ENCODE data around the gene RGL1.
A peak's percentile ranks its signal among the peaks of the same experiment; 100 is the strongest.

The RGL1 gene

DNA sequence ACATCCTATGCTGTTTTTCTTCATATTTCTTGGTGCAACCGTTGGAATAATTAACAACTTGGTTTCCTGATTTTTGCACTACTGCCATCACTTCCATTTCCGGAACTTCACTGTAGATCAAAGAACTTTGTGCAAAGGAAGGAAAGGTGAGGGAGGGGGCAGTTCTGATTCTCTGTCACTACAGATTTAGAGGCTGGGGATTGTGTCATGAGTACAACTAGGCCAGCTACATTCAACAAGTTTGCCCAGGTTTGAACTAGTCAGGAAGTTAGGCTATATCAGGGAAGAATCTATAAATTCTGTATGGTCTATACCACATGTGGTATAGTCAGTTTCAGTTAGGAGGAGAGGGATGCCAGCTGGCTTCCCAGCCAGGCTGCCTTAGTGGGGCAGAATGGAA lies 84.2 kb downstream of the RGL1 start:
- DNase-seq (ENCODE audit: low read depth): no peak

DNA sequence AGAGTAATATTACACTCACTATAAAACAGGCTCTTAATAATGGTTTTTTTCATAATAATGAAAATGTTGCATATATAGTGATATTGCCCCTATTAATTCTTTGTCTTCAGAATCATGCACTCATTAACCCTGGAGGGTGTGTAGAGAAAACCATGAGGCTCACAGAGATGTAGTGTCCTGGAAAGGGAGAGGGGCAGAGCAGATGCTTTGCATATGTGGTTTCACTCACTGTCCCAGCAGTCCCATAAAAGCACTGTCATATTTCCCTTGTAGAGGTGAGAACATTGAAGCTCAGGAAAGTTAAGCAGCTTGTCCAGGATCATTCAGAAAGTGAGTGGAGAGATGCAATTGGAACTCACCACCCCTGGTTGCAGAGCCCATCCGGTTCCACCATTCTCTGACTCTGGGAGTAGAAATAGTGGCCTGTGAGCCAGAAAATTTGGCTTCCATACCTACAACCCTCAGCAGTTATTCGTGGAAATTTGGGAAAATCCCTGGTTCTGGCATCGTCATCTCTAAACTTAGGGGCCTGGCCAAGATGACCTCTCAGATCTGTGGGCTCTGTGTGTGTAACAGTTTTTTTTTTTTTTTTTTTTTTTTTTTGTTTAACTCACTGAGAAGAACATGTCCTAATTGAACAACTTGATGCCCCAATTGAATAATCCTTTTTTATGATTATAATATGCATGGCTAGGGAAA lies 86.4 kb downstream of the RGL1 start:
- no peak for DNase-seq (ENCODE audit: low read depth)

DNA sequence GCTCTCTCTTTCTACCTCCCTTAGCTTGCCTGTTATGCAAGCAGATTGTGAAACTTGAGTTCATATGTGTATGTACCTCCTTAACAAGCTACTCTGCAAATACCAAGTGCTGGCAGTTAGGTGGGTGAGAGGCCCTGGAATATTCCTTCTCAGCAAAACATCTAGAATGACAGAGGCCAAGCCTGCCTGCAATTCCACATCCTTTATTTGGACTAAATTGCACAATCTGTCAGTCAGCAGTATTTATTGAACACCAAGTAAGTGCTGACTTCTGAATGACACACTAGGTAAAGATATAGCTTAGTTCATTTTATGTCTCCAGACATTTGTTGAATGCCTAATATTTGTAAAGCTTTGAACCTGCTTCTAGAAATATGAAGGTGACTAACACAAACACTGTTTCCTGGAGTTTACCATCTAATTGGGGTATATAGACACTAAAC lies 87.5 kb downstream of the RGL1 start:
- DNase-seq (ENCODE audit: low read depth): no peak

DNA sequence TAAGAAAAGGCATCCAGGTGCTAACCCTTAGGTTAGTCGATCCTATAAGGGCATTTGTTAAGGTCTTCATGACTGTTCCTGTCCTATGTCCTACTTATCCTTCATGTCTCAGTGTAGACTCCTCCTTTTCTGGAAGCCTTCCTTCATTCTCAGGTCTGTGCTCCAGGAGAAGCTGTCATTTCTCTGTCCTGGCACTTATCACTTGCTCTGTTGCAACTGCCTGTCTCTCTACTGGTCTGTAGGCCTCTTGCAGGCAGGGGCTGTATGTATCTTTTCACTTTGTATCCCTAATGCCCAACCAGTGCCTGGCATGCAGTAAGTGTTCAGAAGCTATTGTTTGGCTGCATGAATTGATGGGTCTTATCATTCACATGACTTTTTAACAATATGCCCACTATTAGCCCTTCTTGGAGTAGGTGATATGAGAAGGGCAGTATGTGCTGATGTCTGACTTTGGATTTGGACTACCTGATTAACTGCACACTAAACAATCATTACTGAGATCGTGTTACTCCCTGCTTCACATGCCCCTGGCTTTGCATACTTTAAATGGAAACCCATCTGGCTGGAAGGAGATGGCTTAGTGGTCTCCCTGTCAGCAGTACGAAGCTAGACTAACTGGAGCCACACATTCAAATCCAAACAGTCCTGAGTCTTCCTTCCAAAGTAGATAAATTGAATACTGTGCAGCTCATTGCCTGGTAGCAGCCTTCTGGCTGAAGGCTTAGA lies 88.8 kb downstream of the RGL1 start:
- no peak for DNase-seq (ENCODE audit: low read depth)

DNA sequence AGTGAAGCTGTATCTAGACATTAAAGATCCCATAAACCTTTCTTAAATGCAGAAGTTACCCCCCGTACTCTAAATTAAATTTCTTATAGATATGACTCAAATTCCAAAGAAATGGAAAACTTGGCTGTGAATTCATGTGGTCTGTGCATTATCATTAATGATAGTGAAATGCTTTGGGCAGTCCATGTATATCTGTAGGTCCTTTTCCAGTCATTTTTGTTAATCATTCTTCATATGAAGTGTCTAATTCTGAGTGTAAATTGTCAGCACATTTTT lies 89.3 kb downstream of the RGL1 start:
- DNase-seq (ENCODE audit: low read depth): no peak

DNA sequence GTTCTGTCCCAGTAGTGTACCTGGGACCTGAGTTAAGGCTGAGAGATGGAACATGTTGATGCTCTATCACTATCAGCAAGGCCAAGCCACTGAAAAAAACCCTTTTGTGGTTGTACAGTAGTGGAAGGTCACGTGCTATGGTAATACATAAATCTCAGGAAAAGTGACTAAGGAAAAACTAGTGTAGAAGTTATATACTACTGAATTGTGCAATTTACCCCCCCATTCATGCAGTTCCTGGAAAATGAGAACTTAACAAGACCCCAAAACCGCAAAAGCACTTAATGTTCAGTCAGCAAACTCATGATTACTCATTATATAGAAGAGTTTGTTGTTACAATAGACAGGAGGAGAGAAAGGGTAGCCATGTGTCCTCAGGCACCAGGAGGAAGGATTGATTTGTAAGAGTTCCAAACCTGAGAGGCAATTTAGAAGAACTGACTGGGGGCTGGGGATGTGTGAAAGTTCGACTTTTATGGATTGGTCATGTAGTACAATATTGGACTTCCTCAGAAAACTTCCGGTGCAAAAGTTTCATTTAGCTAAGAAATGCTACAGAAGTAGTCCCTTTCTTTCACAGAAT lies 91.6 kb downstream of the RGL1 start:
- no peak for DNase-seq (ENCODE audit: low read depth)

DNA sequence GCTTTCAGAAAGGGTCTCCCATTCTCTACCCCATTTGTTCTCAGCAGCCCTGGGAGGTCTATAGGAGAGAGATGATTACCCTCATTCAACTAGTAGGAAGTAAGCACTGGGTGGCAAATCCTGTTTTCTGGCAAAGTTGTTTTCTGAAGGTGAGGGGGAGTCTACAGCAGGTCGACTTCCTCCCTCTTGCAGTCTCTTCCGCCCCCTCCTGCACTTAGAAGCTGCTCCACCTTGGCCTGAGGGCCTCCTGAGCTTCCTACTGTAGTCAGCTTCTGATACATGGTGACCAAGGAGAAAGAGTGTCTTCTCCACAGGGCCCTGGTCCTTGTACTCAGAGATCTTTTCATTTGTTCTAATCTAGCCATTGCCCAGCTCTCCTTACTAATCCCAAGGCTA lies 93.1 kb downstream of the RGL1 start:
- DNase-seq (ENCODE audit: low read depth): no peak

DNA sequence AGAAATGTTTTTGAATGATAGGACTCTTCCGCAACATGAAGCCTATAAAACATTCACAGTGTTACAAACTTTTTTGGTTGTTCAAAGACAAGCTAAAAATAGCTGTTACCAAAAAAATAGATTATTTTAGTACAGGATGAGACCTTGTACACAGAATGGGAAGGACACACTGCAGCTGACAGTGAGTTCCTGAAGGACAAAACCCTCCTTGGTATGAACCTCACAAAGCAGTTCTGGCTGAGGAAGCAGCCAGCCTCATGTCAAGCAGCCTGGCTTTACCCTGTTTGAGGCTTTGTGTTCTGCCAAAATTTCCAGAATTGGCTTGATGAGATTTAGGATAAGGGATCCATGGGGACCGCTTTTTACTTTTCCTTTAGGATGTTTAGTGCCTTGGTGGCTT lies 93.7 kb downstream of the RGL1 start:
- DNase-seq (ENCODE audit: low read depth): no peak

DNA sequence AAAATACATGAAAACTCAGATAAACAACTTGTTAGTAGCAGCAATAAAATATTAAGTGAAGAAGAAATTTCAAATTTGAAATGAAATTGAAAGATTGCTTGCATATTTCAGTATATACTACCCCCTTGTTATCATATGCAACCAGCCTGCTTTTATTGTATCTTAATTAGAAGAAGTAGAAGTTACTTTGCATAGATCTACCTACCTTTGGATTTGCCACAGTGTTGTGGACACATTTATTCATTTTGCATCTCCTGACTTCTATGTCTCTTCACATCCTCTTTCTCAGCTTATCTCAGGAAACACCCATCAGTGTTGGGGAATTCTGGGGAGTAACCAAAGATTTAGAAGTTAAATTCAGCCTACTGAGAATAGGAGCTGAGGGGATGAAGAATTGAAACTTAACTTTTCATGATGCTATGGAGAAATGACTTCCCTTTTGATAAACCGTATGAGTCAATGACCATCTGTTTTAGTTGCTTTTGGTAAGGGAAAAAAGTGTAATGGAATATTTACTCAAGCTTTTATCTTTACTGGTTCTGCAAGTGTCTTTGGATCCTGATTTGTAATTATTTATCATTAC lies 96.9 kb downstream of the RGL1 start:
- DNase-seq (ENCODE audit: low read depth): no peak

DNA sequence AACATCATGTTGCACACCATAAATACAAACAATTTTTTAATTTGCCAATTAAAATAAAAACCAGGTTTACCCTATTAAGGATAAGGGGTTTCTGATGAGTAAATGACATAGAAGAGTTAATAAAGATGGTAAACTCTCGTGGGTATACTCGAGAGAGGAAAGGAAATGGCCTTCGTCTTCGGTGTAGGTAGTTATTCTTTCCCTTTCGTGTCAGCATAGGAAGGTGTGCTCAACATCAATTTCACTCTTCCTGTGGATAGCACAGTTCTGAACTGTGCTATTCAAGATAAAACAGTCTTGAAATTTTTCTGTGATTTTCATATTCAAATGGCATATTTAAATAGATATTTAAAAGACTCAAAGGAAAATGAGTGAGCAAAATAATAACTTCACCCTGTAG lies 98.2 kb downstream of the RGL1 start:
- DNase-seq (ENCODE audit: low read depth): no peak

DNA sequence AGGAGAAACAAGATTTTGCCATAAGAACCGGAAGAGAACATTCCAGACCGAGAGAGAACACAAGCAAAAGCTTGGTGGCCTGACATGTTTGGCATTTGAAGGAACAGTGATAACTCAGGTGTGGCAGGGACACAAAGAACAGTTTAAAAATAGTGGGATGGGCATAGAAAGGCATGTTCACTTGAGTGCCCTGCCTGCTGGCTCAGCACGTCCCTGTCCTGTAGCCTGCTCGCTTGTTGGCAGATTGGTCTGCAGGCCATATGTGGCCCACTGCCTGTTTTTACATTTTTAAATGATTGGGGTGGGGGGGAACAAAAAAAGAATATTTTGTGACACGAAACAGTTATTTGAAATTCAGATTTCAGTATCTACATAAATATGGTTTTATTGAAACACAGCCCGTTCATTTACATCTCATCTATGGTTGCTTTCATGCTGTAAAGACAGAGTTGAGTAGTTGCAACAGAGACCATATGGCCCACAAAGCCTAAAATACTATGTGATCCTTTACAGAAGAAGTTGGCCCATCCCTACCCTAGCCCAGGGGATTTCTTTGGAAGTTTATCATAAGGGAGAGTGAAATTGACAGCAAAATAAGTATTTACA lies 100.7 kb downstream of the RGL1 start:
- no peak for DNase-seq (ENCODE audit: low read depth)

DNA sequence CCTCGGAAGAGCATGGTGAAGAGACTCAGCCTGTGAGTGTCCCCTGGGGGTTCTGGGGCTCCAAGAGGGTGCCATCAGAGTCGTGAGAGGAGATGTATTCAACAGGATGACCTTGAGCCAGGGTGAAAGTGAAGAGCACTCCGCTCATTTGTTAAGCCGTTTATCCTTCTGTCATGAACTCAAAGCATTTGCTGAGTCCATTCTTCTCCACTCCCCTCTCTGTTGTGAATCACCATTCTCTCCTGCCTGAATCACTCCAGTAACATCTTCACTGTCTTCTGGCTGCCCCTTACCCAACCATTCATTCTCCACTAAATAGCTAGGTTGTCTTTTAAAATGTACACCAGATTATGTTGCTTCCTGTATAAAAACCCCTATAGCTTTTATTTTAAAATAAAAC lies 102.2 kb downstream of the RGL1 start:
- DNase-seq (ENCODE audit: low read depth): no peak

DNA sequence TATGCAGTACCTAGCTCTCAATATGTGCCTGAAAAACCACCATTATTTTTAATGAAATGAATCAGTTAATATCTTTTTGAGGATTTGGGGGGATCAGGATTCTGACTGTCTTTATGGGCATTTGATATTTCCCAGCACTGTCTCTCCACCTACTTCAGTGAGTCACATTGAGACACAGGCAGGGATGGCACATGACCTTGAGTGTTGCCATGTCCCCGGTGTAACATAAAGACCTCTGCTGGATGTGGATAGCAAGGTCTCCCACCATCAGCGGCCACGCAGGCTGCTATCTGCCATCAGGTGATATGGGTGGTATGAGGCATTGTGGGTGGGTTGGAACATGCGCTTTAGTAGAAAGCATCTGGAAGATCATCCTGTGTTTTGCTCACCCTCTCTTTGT lies 103.2 kb downstream of the RGL1 start:
- no peak for DNase-seq (ENCODE audit: low read depth)

DNA sequence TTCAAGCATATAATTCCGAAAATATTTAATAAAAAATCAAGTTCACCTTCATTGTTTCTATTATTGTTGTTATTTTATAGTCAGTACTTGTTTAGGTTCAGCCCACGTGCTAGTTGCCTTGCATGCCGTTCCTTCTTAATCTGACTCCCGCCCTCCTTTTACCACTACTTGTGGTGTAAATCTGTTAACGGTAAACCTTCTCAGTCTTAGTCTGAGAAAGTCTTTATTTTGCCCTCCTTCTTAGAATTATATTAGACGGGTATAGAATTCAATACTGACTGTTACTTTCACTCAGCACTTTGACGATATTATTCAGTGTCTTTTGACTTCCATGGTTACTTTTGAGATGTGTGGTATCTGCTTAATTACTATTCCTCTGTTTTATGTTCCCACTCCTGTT lies 104.8 kb downstream of the RGL1 start:
- no peak for DNase-seq (ENCODE audit: low read depth)

DNA sequence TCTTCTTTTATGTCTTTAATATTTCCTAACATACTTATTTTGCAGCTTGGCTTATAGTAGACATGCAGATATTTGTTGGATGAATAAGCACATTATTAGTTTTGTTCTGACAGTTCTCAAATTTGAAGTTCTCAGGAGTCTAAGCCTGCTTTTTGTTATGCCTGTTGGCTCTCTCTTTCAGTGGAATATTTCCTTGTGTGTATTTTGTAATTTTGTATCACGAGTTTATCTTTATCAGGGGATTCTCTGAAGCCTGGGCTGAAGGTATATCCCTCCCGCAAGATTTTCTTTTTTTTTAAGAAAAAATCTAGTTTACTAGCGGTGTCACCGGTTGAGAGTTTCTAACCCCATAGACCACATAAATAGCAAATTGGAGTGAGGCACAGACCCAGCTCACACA lies 105.9 kb downstream of the RGL1 start:
- DNase-seq (ENCODE audit: low read depth): no peak

DNA sequence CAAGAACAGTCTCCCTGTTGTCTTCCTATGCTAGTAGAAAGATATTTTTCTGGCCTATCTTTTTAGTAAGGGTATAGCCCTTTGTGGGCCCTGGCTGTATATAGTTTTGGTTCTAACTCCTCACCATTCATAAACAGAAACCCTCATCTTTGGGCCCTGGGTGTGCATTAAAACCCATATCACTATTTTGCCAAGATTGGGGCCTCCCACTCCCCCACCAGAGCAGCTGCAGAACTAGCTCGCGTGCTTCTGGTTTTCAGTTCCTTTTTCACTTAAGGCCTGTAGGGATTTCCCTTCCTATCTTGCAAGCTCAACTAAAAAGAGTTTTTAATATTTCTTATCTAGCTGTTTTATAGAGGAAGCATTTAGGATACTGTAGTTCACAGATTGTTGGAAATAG lies 106.4 kb downstream of the RGL1 start:
- no peak for DNase-seq (ENCODE audit: low read depth)

DNA sequence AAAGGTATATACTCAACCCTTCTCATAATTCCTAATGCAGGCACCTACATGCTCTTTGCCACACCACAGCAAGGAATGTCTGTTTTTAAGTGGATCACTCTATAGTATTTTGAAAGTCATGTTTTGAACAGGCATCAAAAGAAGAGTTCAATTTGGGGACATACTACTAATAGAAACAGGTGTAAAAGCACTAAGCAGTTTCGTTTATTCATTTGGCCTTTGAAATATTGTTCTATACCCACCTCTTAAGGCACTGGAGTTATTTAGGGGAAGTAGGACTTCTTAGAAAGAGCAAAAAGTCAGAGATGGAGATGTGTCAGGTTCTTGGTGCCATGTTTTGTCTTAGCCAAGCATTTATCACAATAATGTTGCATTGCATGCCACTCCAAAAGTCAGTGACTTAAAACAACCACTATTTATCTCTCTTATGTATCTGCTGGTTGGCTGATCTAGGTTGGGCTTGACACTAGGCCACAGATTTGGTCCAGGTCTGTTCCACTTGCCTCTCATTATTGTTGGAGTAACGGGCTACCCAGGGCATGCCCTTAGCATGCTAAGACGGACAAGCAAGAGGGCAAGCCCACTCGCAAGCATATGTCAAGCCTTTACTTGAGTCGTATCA lies 107.5 kb downstream of the RGL1 start:
- no peak for DNase-seq (ENCODE audit: low read depth)

DNA sequence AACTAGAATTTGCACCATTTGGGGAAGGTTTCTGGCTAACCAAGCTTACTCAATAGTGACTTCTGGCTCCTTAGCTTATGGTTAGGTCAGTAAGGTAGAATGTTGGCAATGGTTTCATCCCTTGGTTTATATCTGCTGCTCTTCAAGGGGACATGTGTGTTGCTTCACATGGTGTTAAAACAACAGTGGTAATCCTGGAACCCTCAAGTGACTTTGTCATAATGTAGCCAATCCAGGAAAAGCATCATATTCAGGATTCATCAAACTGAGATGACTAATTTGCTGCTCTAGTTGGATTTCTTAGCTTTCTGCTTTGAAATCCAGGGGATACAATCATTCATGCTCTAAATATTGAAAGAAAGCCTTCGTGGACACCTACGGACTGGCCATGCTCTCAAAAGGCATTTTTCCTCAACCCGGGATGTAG lies 108.7 kb downstream of the RGL1 start:
- peak; percentile 23 for DNase-seq (ENCODE audit: low read depth)

DNA sequence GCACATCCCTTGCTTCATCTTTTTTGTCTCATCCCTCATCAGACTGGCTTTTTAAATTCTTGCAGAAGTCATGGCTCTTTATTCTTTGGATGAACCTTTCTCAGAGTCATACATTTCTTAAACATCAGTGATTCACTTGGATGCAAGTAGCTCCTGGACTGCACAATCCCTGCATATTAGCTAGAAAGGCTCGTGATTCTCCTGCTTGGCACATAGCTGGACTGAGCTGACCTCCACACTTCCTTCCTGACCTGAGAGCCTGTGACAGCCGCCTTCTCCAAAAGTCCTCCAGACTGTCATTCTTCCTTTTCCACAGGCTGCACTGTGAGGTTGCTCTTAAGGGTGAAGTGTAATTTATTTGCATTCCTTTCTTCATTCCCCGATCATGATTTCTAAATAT lies 109.4 kb downstream of the RGL1 start:
- peak; percentile 28 for DNase-seq (ENCODE audit: low read depth)

DNA sequence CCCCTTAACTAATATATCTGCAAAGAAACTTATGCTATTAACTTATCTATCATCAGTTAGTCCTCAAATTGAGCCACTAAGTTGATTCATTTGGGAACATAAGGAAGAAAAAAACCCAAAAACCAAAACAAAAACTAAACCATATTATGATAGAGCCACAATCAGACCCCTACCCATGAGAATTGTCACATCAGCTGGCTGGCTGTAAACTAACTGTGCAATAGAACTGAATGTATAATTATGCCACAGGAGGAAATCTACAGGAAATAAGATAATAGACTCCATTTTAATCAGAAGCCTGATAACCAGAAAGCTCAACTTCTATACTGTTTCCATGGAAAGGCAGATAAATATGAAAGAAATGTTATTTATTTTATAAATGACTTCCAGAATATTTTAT lies 110.0 kb downstream of the RGL1 start:
- DNase-seq (ENCODE audit: low read depth): no peak

DNA sequence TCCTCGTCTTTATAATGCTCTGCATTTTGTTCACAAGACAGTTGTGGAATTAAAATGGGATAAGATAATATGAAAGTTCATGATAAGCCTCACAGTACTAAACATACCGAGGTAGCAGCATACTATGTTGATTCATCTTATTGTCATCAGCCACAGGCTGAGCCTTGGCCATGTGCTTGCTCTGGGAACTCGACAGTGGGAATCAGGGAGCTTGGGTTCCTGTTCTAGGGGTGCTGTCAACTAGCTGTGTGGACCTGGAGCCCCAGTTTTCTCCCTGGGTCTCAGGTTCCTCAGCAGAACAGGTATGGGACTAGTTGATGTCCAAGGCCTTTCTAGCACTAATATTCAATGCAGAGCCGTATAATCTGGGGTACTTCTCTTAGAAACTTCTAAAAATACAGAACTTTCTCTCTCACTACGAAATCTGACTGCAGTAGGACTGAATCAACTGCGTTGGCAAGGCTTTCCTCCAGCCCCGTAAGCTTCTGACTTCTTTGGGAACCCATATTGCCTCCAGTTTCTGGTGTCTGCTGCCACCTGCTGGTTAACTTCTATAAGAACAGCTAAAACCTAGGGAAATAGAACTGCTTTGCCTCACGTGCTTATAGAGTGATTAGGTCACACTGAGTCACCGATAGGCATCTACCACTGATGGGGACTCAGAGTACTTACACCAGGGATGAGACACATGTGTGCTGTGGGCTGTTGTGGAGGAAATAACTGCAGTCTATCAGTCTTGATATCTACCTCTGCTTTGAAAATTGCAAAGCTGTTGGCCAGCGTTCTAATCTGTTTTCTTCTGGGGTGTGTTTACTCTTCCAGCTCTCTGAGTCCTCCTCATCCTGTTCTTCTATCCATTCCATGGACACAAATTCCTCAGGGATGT lies 110.9 kb downstream of the RGL1 start:
- peak; percentile 94 for DNase-seq (ENCODE audit: low read depth)

DNA sequence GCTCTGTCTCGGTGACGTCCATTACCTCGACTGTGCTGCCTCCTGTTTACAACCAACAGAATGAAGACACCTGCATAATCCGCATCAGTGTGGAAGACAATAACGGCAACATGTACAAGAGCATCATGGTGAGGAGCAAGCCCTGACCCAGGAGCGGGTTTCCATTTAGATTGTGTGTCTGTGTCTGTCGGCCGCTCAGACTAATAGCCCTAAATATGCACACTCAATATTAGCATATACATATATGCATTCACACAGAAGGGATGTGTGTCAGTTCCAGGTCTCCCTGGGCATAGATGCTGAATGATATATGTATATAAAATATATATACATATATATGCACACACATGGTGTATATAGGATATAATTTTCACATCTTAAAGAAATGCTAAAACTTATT lies 111.7 kb downstream of the RGL1 start:
- DNase-seq (ENCODE audit: low read depth): no peak
